Hippocampal formation (tissue), 2 donors: ENCODE measurements around the gene CEND1.

Experiments used
- DNase-seq, 2 donors: peaks; one replicate each; lab custom pipeline; 2025; lab: John Stamatoyannopoulos, UW

The CEND1 gene

GRCh38 chr11:811446-812245 lies 21.8 kb upstream of the CEND1 start:
- no peak for DNase-seq

- DNase-seq = no peak
Observed at GRCh38 chr11:810040-810567, 20.2 kb upstream of the CEND1 start.

GRCh38 chr11:809287-810039 lies 19.6 kb upstream of the CEND1 start, which contains the start of gene RPLP2:
Gene RPLP2 (plus strand): TSS chr11:809967. CDS start chr11:810235, 268 bp downstream.
- peak; percentile 92 to 98 for DNase-seq

- no peak for DNase-seq
Observed at GRCh38 chr11:808427-809286, 18.8 kb upstream of the CEND1 start.

- DNase-seq = no peak
Observed at GRCh38 chr11:804599-804964, 14.7 kb upstream of the CEND1 start.

GRCh38 chr11:803770-804598 lies 14.1 kb upstream of the CEND1 start:
- no peak for DNase-seq

GRCh38 chr11:803467-803742 lies 13.5 kb upstream of the CEND1 start:
- no peak for DNase-seq

- no peak for DNase-seq
Observed at GRCh38 chr11:802693-803466, 13.0 kb upstream of the CEND1 start.

GRCh38 chr11:802018-802617 lies 12.2 kb upstream of the CEND1 start:
- DNase-seq = no peak

GRCh38 chr11:801097-801780 lies 11.3 kb upstream of the CEND1 start:
- DNase-seq = no peak

GRCh38 chr11:800473-800872 lies 10.6 kb upstream of the CEND1 start:
- no peak for DNase-seq

- no peak for DNase-seq
Observed at GRCh38 chr11:799641-800316, 9.9 kb upstream of the CEND1 start.

GRCh38 chr11:798093-798713 lies 8.3 kb upstream of the CEND1 start, which contains the start of gene SLC25A22:
Gene SLC25A22 (minus strand): TSS chr11:798281. CDS start chr11:795006, 3,275 bp downstream.
- peak; percentile 60 to 68 for DNase-seq

- DNase-seq = peak; percentile 68 to 72
Observed at GRCh38 chr11:797296-798092, 7.6 kb upstream of the CEND1 start.

GRCh38 chr11:796565-797295 lies 6.8 kb upstream of the CEND1 start:
- DNase-seq = no peak

GRCh38 chr11:795634-796564 lies 6.0 kb upstream of the CEND1 start:
- DNase-seq = peak; percentile 27 to 38
